Measurements from ENCODE around the gene AMN.

The AMN gene

GRCh38 chr14:102927878-102928411 lies 5.5 kb downstream of the AMN start:
- no peak for DNase-seq (ENCODE audit: low read depth in 3 of 3)

GRCh38 chr14:102928412-102929240 lies 6.2 kb downstream of the AMN start:
- peak; percentile 39 to 68 (median 51) for DNase-seq (ENCODE audit: low read depth in 3 of 3)

GRCh38 chr14:102929241-102930137 lies 7.0 kb downstream of the AMN start:
- DNase-seq (ENCODE audit: low read depth in 3 of 3), result no peak

- DNase-seq (ENCODE audit: low read depth in 3 of 3), result no peak
These were observed 7.8 kb downstream of the AMN start for GRCh38 chr14:102930138-102930752.

GRCh38 chr14:102930753-102931579 lies 8.5 kb downstream of the AMN start:
- no peak for DNase-seq (ENCODE audit: low read depth in 3 of 3)

- no peak for DNase-seq (ENCODE audit: low read depth in 3 of 3)
These were observed 9.3 kb downstream of the AMN start for GRCh38 chr14:102931580-102932285.

GRCh38 chr14:102932484-102933248 lies 10.2 kb downstream of the AMN start:
- DNase-seq (ENCODE audit: low read depth in 3 of 3), result no peak

GRCh38 chr14:102933618-102934231 lies 11.3 kb downstream of the AMN start:
- DNase-seq (ENCODE audit: low read depth in 3 of 3), result no peak

GRCh38 chr14:102935756-102936155 lies 13.3 kb downstream of the AMN start:
- no peak for DNase-seq (ENCODE audit: low read depth in 3 of 3)

GRCh38 chr14:102937331-102938175 lies 15.1 kb downstream of the AMN start:
- DNase-seq (ENCODE audit: low read depth in 3 of 3), result no peak

GRCh38 chr14:102938191-102938590 lies 15.7 kb downstream of the AMN start:
- no peak for DNase-seq (ENCODE audit: low read depth in 3 of 3)

- DNase-seq (ENCODE audit: low read depth in 3 of 3), result no peak
These were observed 16.9 kb downstream of the AMN start for GRCh38 chr14:102939329-102939728.

- DNase-seq (ENCODE audit: low read depth in 3 of 3), result no peak
These were observed 17.5 kb downstream of the AMN start for GRCh38 chr14:102939820-102940561.

GRCh38 chr14:102940729-102941362 lies 18.4 kb downstream of the AMN start:
- DNase-seq (ENCODE audit: low read depth in 3 of 3), result no peak

- DNase-seq (ENCODE audit: low read depth in 3 of 3), result no peak
These were observed 19.1 kb downstream of the AMN start for GRCh38 chr14:102941419-102942011.

- DNase-seq (ENCODE audit: low read depth in 3 of 3), result no peak
These were observed 19.6 kb downstream of the AMN start for GRCh38 chr14:102942069-102942468.

- no peak for DNase-seq (ENCODE audit: low read depth in 3 of 3)
These were observed 21.0 kb downstream of the AMN start for GRCh38 chr14:102943454-102943853.

Measured in stimulated activated CD4-positive, alpha-beta T cell treated with anti-CD3 and anti-CD28 coated beads, TNF-alpha, amount 100 ng/mL, for 24 hours (primary cell).